IPS-11a (cell line): ENCODE results near the gene DGKE.

Source experiments
- H3K4me3 ChIP-seq: one replicate; pipeline ENCODE4 v1.5.1; 2013; ENCODE audit warnings: low read depth, low read length, control low read depth

DGKE gene

DNA sequence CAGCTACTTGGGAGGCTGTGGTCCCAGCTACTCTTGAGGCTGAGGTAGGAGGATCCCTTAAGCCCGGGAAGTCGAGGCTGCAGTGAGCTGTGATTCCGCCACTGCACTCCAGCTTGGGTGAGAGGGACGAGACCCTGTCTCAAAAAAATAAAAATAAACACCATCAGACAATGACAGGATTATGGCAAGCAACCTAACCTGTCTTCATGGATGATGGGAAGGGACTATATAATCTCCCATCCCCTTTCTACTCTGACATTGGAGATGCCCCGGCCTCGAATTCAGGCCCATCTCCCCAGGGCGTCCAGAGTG is 79.0 kb downstream of the DGKE start:
- peak overlapping the region; percentile 74 for H3K4me3 ChIP-seq

DNA sequence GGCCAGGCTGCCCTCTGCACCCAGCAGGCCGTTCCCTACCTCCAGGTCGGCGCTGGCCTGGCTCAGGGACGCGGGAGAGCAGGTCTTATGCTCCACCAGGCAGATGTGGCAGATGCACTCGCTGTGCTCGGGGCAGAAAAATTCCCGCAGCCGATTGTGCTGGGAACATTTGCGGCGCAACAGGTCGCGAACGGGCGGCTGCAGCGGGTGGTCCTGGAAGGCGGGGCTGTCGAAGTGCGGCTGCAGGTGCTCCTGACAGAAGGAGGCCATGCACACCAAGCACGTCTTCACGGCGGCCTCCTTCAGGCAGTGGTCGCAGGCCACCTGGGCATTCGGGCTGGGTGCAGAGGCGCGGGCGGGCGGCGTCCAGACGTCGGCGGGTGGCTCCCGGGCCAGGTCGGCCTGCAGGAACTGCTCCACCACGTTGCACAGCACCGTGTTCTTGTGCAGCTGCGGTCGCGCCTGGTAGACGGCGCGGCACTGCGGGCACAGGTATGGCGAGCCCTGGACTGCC is 79.5 kb downstream of the DGKE start:
- peak overlapping the region; percentile 74 for H3K4me3 ChIP-seq

DNA sequence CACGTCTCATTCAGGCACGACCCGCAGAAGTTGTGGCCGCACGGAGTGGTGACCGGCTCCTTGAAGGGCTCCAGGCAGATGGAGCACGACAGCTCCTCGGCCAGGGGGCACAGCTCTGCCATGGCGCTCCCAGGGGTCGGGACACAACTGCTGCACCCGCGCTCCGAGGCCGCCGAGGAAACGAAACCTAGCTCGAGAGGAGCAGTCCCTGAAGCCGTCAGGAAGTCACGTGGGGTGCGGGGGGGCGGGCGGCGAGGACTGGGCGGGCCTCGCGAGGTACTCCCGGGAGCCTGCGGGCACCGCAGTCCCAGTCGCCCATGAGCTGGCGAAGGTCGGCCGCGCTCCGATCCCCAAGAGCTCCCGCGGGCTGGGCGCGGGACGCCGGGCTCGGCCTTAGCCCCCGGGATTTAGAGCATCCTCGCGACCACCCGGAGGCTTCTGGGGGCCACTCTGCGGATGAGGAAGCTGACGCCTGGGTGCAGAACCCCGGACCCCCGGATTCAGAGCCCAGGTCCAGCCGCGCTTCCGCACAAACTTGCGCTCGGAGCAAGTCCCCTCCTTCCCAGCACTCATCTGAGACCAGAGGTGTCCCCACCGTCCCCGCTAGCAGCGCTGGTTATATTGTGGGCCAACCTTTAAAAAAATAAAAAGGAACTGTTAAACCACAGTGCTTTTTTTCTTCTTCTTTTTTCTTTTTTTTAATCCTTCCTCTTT is 80.1 kb downstream of the DGKE start, which contains the start of gene TRIM25:
TSS of gene TRIM25 (minus strand) at position 183 of the 714 bp plus-strand sequence. CDS start at position 122, 61 bp downstream.
- H3K4me3 ChIP-seq, result peak within 1 kb of the TSS; percentile 74

DNA sequence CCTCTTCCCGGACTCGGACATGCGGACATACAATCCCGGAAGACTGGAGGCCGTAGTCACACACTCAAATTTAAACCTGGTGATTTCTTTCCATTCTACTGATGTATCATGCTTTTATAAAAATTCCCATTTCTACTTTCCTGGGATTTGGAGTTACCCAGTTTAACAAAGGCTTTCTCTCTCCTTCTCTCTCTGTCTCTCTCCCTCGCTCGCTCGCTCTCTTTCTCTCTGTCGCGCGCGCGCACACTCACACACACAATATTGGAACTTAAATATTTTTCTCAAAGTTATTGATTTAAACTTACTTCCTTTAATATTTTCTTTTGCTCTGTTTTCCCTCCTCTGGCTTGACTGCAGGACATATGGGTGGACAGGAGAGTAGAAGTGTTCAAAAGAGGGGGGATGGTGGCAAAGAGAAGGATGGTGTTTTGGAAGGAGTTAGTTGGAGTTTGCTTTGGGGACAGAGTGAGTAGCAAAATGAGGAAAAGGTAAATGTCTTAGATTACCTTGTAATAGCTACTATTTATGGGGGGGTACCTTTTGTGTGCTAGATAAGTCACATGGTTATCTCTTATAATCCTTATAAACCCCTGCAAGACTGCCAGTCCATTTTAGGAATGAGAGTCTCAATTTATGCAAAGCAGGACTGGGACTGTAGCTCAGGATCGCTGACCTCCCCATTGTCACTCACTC is 80.8 kb downstream of the DGKE start:
- peak overlapping the region; percentile 74 for H3K4me3 ChIP-seq

DNA sequence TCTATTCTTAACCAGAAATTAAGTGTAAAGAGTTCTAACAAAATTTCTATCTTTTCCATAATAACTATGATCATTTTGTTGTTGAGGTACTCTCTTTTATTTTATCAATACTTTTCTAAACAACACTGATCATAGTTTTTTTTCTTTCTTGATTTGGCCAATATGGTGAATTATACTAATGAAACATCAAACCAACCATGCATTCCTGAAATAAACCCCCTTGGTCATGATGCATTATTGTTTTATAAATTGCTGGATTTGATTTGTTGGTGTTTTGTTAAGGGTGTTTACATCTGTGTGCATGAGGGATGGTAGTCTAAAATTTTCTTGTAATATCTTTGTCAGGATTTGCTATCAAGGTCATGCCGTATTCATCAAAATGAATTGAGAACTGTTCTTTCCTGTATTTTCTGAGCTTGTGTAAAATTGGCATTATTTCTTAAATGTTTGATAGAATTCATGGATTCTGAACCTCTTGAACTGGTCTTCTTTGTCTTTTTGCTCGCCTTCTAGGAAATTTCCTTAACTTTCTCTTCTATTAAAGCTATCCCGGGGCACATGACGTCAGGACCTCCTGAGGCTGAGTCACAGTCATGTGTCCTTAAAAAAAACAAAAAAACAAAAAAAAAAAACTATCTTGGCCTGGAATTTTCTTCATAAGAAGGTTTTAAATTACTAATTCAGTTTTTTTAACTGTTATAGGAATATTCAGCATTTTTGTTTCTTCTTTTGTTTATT is 83.8 kb downstream of the DGKE start:
- no peak overlapping the region for H3K4me3 ChIP-seq

DNA sequence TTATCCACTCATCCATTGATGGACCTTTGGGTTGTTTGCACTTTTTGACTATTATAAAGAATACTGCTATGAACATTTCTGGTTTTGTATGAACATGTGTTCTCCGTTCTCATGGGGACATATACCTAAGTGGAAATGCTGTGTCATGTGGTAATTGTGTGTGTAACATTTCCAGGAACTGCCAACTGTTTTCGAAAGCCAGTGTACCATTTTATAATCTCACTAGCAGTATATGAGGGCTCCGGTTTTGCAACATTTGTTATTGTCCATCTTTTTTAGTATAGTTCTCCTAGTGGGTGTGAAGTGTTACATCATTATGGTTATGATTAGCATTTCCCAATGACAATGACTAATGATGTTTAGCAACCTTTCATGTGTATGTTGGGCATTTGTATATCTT is 85.0 kb downstream of the DGKE start:
- no peak overlapping the region for H3K4me3 ChIP-seq
